GM12874 (cell line): ENCODE measurements around the gene PRRC2C.

Experiments
- CTCF ChIP-seq: IDR thresholded peaks from 2 replicates; pipeline ENCODE4 v1.5.1; 2011; ENCODE audit warnings: low read depth, mild to moderate bottlenecking, control low read depth, low read length, moderate library complexity; ENCODE audit not compliant: insufficient read depth

The PRRC2C gene

GRCh38 chr1:171486048-171486519 is 754 bp downstream of the PRRC2C start:
- no peak for TF ChIP-seq CTCF

- TF ChIP-seq CTCF: no peak
Measured at GRCh38 chr1:171487038-171487437, 1.7 kb downstream of the PRRC2C start.

GRCh38 chr1:171488190-171488929 is 3.0 kb downstream of the PRRC2C start:
- no peak for TF ChIP-seq CTCF

GRCh38 chr1:171494076-171494475 is 8.7 kb downstream of the PRRC2C start:
- no peak for TF ChIP-seq CTCF

GRCh38 chr1:171495444-171495843 is 10.1 kb downstream of the PRRC2C start:
- no peak for TF ChIP-seq CTCF

- no peak for TF ChIP-seq CTCF
Measured at GRCh38 chr1:171500304-171500703, 15.0 kb downstream of the PRRC2C start.

GRCh38 chr1:171500803-171501202 is 15.5 kb downstream of the PRRC2C start:
- no peak for TF ChIP-seq CTCF
